Activated naive CD4-positive, alpha-beta T cell (primary cell): ENCODE measurements around the gene URM1.

Experiments
- DNase-seq, 4 experiments: peaks; one replicate each; lab custom pipeline; 2025; lab: John Stamatoyannopoulos, UW

The URM1 gene

GRCh38 chr9:128349125-128349524, 22.0 kb upstream of the URM1 start:
- DNase-seq, result no peak

- DNase-seq, result no peak
Observed at GRCh38 chr9:128349772-128350171, 21.4 kb upstream of the URM1 start.

DNA sequence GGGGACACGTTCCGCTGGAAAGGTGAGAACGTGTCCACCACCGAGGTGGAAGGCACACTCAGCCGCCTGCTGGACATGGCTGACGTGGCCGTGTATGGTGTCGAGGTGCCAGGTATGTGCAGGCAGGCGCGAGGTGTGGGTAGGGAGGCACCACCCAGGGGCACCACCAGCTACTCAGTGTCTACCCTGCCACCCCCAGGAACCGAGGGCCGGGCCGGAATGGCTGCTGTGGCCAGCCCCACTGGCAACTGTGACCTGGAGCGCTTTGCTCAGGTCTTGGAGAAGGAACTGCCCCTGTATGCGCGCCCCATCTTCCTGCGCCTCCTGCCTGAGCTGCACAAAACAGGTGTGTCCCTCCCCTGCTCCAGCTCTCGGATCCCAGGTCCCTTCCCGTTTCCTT, 15.7 kb upstream of the URM1 start:
- no peak for DNase-seq

DNA sequence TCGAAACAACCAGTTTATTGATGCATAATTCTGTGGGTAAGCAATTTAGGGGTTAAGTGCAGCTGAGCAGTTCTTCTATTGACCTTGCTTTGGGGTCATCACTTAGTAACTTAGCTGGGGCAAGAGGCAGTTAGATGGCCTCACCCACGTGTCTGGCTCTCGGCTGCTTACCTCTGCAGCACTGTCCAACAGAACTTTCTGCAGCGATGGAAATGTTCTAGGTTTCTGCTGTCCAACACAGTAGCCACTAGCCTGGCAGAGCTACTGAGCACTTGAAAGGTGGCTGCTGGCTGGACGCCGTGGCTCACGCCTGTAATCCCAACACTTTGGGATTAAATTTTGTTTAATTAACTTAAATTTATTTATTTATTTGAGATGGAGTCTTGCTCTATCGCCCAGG, 13.1 kb upstream of the URM1 start:
- no peak for DNase-seq

DNA sequence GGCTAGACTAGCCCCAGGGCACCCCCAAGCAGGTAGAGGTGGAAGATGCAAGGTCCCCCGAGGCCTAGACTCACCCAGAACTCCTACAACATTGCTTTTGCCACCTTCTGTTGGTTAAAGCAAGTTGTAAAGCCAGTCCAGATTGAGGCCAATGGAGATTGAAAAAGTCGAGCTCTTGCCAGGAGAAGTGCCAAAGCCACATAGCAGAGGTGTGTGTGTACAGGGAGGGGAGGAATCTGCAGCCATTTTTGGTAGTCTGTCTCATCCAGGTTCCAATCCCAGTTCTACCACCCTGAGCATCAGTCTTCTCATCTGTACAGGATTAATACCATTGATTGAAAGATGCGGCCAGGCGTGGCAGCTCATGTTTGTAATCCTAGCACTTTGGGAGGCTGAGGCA, 12.3 kb upstream of the URM1 start:
- DNase-seq, result no peak

DNA sequence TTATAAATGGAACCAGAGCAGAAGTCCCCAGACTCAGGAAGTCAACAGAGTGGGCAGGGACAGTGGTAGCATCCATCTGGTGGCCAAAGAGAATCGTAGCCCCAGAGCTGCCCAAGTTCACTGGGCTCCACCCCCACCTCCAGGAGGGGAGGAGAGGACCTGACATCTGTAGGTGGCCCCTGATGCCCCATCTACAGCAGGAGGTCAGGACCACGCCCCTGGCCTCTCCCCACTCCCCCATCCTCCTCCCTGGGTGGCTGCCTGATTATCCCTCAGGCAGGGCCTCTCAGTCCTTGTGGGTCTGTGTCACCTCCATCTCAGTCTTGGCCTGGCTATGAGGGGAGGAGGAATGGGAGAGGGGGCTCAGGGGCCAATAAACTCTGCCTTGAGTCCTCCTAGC, 10.3 kb upstream of the URM1 start:
- no peak for DNase-seq

GRCh38 chr9:128361296-128361985, 9.7 kb upstream of the URM1 start:
- DNase-seq, result no peak

- DNase-seq, result peak; percentile 16 to 63 (median 35)
Observed at GRCh38 chr9:128361986-128362646, 9.1 kb upstream of the URM1 start.

GRCh38 chr9:128362774-128363173, 8.4 kb upstream of the URM1 start:
- no peak for DNase-seq

DNA sequence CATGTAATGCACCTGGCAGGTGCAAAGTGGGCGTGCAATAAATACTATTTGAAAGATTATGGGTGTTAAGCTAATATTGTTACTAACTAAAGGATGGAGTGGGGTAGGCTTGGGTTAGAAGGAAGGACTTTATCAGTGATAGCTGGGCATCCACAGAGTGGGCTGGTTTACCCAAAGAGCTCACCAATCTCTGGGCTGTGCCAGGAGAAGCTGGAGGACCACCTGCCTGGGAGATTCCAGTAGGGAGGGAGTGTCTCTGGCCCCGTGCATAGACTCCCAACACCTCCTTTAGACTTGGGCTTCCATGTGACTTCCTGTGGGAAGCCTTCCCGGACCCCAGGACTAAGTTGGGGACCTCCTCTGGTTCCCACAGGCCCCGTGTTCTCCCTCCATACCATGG, 5.6 kb upstream of the URM1 start:
- DNase-seq, result no peak

GRCh38 chr9:128369024-128369706, 2.0 kb upstream of the URM1 start:
- no peak for DNase-seq

DNA sequence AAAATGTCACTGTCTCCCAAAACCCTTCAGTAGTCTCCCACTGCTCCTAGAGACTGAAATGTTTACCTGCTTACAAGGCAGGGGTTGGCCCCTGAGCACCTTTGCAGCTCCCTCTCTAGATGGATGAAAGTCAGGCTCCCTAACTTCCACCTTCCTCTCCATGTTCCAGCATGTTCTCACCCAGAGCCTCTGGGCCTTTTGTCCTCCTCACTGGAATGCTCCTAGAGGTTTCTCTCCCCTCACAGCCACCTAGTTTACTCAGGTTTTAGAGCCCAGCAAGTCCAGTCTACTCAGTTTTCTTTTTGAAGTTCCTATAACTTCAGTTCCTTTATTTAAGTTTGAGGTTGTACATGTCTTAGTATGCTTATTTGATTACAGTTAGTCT, 815 bp upstream of the URM1 start:
- no peak for DNase-seq

DNA sequence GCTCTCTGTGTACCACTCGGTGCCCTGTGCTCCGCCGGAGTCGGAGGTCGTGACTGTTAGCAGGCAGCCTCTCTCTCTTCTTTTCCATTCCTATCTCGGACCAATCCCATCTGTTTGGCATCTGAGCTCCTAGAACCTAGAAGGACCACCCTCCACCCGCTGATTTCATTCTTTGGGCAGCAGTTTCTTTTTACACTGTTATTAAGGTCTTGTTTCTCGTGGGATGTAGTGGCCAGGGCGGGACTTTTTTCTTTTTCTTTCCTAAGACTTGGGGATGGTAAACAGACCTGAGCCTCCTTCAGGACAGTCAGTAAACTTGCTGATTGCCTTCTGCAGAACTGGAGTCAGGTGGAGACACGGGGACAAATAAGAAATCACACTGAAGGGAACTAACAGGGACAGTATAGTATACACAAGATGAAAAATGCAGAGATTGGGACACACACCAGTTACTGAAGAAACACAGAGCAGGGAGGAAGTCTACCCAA, 500 bp downstream of the URM1 start:
- DNase-seq, result no peak

- no peak for DNase-seq
Observed at GRCh38 chr9:128372188-128372641, 1.0 kb downstream of the URM1 start.

- DNase-seq, result no peak
Observed at GRCh38 chr9:128372784-128373183, 1.6 kb downstream of the URM1 start.

DNA sequence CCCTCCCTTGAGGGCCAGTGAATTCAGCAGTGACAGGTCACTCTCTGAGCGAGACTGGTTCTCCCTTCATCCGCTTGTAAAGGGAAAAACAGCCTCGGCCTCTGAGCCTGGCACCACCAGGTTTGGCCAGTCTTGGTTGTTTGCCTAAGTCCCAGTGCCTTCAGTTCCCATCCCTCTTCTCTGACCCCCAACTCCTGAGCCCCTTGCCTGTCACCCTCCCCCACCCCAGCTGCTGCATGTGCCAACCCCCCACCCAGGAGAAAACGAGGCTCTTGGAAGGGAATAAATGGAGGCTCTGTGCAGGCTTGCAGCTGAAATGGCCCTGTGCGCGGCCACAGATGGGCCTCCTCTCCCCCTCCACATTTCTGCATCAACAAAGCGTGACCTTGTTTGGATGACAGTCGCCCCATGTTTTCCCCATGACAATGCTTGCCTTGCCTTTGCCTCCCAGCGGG, 3.1 kb downstream of the URM1 start:
- DNase-seq, result no peak

GRCh38 chr9:128375865-128376264, 4.7 kb downstream of the URM1 start:
- no peak for DNase-seq

DNA sequence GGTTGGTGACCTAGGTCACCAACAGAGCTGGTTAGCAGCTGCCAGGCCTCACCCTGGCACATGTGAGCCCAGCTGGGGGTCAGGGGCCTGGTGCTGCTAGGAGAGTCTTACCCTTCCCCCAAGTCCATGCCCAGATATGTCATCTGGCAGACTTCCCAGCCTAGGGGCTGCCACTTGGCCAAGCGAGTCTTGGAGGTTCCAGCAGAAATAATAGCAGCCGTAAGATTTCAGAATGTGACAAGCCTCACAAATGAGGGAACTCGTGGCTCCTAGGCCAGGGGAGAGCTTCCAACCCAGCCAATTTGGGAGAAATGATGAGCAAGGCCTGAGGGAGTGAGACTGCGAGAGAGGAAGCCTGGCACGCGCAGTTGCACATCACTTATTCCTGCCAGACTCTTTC, 11.1 kb downstream of the URM1 start:
- DNase-seq, result no peak

- no peak for DNase-seq
Observed at GRCh38 chr9:128383007-128383753, 12.0 kb downstream of the URM1 start.

DNA sequence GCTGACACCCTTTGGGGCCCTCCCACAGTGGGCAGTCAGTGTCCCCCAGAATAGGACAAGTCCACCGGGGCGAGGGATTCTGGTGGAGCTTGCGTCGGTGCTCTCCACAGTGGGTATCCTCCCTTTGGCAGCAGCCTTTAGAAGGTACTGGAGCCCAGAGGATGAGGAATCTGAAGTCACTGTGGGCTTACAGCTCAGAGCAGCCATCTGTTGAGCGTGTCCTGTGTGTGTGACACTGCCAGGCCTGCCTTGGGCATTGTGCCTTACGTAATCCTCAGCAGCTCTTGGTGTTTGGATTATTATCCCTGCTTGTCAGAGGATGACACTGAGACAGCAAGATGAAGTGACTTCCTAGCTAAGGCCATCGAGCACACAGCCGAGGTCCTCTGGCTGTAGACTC, 12.6 kb downstream of the URM1 start:
- no peak for DNase-seq

GRCh38 chr9:128384801-128385495, 13.8 kb downstream of the URM1 start:
- no peak for DNase-seq
